Loucy (cell line): ENCODE data around the gene CSRP2.

Experiments used
- H2AFZ ChIP-seq: fragments of 200-600 bp; sonication (generic); 2 replicates; pipeline ENCODE4 v1.6.0; 2016; ENCODE audit warnings: antibody characterized with exemption, mild to moderate bottlenecking, low read length, moderate library complexity
- H3F3A ChIP-seq: fragments of 200-600 bp; 2 replicates; pipeline ENCODE4 v1.6.0; 2016; ENCODE audit warnings: antibody characterized with exemption, low read depth, mild to moderate bottlenecking
- H3K27me3 ChIP-seq: fragments of 200-600 bp; sonication (generic); 2 replicates; pipeline ENCODE4 v1.6.1; 2014; ENCODE audit warnings: low read length, mild to moderate bottlenecking; ENCODE audit not compliant: insufficient read depth, poor library complexity, severe bottlenecking
- H3K36me3 ChIP-seq: fragments of 200-600 bp; sonication (generic); 2 replicates; pipeline ENCODE4 v1.6.1; 2016; ENCODE audit warnings: low read length; ENCODE audit not compliant: insufficient read depth
- H3K4me1 ChIP-seq: fragments of 200-600 bp; sonication (generic); 2 replicates; pipeline ENCODE4 v1.5.1; 2014; ENCODE audit warnings: low read length, mild to moderate bottlenecking; ENCODE audit not compliant: insufficient read depth, poor library complexity, severe bottlenecking
- H3K4me2 ChIP-seq: fragments of 200-600 bp; sonication (generic); 2 replicates; pipeline ENCODE4 v1.6.0; 2014; ENCODE audit warnings: antibody characterized with exemption, low read length, low read depth, mild to moderate bottlenecking; ENCODE audit not compliant: poor library complexity, severe bottlenecking
- H3K4me3 ChIP-seq: fragments of 200-600 bp; sonication (generic); 2 replicates; pipeline ENCODE4 v1.5.1; 2014; ENCODE audit warnings: low read length, mild to moderate bottlenecking, mixed read lengths; ENCODE audit not compliant: poor library complexity, severe bottlenecking
- H3K79me2 ChIP-seq: fragments of 200-600 bp; sonication (generic); 2 replicates; pipeline ENCODE4 v1.6.1; 2014; ENCODE audit warnings: low read length; ENCODE audit not compliant: insufficient read depth
- H3K9ac ChIP-seq: fragments of 200-600 bp; sonication (generic); 2 replicates; pipeline ENCODE4 v1.6.0; 2014; ENCODE audit warnings: mild to moderate bottlenecking, low read depth, low read length, moderate library complexity; ENCODE audit not compliant: poor library complexity, severe bottlenecking
- H3K9me2 ChIP-seq: fragments of 200-600 bp; sonication (generic); replicated peaks from 2 replicates; pipeline ENCODE4 v1.6.1; 2016; ENCODE audit warnings: low read depth, low read length, mixed read lengths
- H3K9me3 ChIP-seq: fragments of 200-600 bp; sonication (generic); 2 replicates; pipeline ENCODE4 v1.6.1; 2014; ENCODE audit warnings: mild to moderate bottlenecking, antibody characterized with exemption, low read length, low read depth; ENCODE audit not compliant: insufficient read depth
- H4K20me1 ChIP-seq: fragments of 200-600 bp; sonication (generic); 2 replicates; pipeline ENCODE4 v1.6.0; 2014; ENCODE audit warnings: antibody characterized with exemption, low read length, mild to moderate bottlenecking; ENCODE audit not compliant: insufficient read depth, poor library complexity, severe bottlenecking
- CTCF ChIP-seq: fragments of 200-600 bp; sonication (generic); conservative IDR thresholded peaks from 2 replicates; pipeline ENCODE4 v1.5.1; 2014; ENCODE audit warnings: mild to moderate bottlenecking, antibody characterized with exemption, low read length
- EZH2phosphoT487 ChIP-seq: fragments of 200-600 bp; IDR thresholded peaks from 2 replicates; pipeline ENCODE4 v1.6.1; 2018; ENCODE audit warnings: antibody characterized with exemption, mild to moderate bottlenecking, moderate library complexity, borderline replicate concordance

CSRP2 gene

DNA sequence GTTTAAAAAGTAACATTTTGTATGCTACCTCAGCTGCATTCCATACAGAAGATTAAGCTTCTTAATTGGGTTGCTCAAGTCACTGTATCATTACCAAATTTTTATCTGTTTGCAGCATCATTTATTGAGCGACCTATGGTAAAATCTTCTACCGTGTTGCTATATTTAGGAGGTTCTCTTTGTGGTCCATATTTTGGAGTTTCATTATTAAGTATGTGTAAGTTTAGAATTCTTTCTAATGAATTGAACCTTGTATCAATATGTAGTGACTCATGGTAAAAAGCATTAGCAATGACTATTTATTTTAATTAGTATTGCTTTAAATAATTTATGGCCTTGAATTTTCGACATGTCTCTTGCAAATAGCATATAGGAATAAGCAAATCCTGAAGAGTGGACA, 42.2 kb downstream of the CSRP2 start:
- Histone ChIP-seq H3K4me2 (no peak overlapping the region), H3F3A (no peaks in the 10 kb centered on the region), H3K79me2 (no peaks in the 10 kb centered on the region), H2AFZ (no peak overlapping the region), H3K27me3 (no peaks in the 10 kb centered on the region), H3K36me3 (peaks cover 4% of the 10 kb centered on the region; the same call in 1 of the 2 replicates), H3K4me3 (no peak overlapping the region), H4K20me1 (no peaks in the 10 kb centered on the region), H3K9ac (no peak overlapping the region), H3K9me2 (no peaks in the 10 kb centered on the region), H3K4me1 (no peaks in the 10 kb centered on the region), H3K9me3 (no peaks in the 10 kb centered on the region)
- TF ChIP-seq CTCF: no peak

- Histone ChIP-seq H3K4me3 (no peak overlapping the region), H3F3A (no peaks in the 10 kb centered on the region), H3K9me2 (no peaks in the 10 kb centered on the region), H3K9me3 (no peaks in the 10 kb centered on the region), H3K9ac (no peak overlapping the region), H3K4me2 (no peak overlapping the region), H4K20me1 (no peaks in the 10 kb centered on the region), H3K4me1 (no peaks in the 10 kb centered on the region), H3K36me3 (peaks cover 13% of the 10 kb centered on the region; the same call in 1 of the 2 replicates), H3K79me2 (no peaks in the 10 kb centered on the region), H3K27me3 (no peaks in the 10 kb centered on the region), H2AFZ (no peak overlapping the region)
- TF ChIP-seq CTCF: no peak
- TF ChIP-seq EZH2phosphoT487: no peak
Observed at GRCh38 chr12:76830436-76830835, 48.4 kb downstream of the CSRP2 start.

- TF ChIP-seq CTCF (peak; percentile 61), EZH2phosphoT487 (no peak)
- Histone ChIP-seq H3K4me3 (no peak overlapping the region), H3K4me2 (no peak overlapping the region)
Observed at GRCh38 chr12:76820888-76821482, 57.8 kb downstream of the CSRP2 start.

More at GRCh38 chr12:76820888-76821482, 57.8 kb downstream of the CSRP2 start:
- no peaks in the 10 kb centered on the region for H3K27me3 ChIP-seq
- H4K20me1 ChIP-seq: no peaks in the 10 kb centered on the region
- H3K36me3 ChIP-seq: peaks cover 26% of the 10 kb centered on the region; the same call in 1 of the 2 replicates
- H3K79me2 ChIP-seq: no peaks in the 10 kb centered on the region
- H3K9me2 ChIP-seq: no peaks in the 10 kb centered on the region
- H3K4me1 ChIP-seq: no peaks in the 10 kb centered on the region
- H3F3A ChIP-seq: no peaks in the 10 kb centered on the region
- H3K9me3 ChIP-seq: no peaks in the 10 kb centered on the region
- no peak overlapping the region for H3K9ac ChIP-seq
- H2AFZ ChIP-seq: no peak overlapping the region
